GM12873 (cell line): Measurements from ENCODE around the gene SLC25A27.

Experiments
- TF ChIP-seq, protein P1 (sequence below): IDR thresholded peaks from 2 replicates; pipeline ENCODE4 v1.5.1; 2012; ENCODE audit warnings: low read depth, mild to moderate bottlenecking, moderate library complexity, low read length, control low read depth; ENCODE audit not compliant: insufficient read depth; ENCODE audit errors: missing control alignments

Gene SLC25A27

DNA sequence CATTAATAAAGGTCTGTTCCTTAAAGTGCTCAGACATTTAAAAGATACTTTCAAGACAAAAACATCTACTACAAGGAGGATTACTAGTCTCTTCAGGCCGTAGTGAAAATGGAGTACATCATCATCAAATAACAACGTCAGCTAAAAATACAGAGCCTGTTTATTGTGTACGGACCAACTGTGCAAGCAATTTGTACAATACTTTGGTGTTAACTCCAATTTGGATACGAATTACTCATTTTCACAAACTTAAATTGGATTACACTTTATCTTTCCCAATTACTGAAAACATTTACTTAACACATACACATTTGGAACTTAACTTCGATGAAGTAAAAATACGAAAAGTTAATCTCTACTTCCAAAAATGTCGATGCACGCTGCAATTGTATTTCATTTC is 959 bp upstream of the SLC25A27 start:
- TF ChIP-seq, protein P1, sequence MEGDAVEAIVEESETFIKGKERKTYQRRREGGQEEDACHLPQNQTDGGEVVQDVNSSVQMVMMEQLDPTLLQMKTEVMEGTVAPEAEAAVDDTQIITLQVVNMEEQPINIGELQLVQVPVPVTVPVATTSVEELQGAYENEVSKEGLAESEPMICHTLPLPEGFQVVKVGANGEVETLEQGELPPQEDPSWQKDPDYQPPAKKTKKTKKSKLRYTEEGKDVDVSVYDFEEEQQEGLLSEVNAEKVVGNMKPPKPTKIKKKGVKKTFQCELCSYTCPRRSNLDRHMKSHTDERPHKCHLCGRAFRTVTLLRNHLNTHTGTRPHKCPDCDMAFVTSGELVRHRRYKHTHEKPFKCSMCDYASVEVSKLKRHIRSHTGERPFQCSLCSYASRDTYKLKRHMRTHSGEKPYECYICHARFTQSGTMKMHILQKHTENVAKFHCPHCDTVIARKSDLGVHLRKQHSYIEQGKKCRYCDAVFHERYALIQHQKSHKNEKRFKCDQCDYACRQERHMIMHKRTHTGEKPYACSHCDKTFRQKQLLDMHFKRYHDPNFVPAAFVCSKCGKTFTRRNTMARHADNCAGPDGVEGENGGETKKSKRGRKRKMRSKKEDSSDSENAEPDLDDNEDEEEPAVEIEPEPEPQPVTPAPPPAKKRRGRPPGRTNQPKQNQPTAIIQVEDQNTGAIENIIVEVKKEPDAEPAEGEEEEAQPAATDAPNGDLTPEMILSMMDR: no peak

DNA sequence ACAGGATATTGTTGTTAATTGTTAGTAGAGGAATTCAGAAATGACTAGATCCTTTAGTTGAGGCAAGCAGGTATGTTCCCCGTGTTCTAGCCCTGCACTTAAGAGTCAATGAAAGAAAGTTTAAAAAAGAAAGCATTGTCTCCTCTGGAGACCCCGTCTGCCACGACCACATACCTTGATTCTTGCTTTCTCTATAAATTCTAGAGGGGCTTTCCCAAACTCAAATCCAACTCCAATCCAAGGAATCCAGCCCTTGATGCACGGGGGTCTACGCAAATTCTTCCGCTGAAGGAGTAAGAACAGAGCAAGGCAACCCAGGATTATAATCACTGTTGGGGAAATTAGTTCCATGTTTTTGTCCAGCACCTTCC is 558 bp upstream of the SLC25A27 start:
- TF ChIP-seq, protein P1: no peak

DNA sequence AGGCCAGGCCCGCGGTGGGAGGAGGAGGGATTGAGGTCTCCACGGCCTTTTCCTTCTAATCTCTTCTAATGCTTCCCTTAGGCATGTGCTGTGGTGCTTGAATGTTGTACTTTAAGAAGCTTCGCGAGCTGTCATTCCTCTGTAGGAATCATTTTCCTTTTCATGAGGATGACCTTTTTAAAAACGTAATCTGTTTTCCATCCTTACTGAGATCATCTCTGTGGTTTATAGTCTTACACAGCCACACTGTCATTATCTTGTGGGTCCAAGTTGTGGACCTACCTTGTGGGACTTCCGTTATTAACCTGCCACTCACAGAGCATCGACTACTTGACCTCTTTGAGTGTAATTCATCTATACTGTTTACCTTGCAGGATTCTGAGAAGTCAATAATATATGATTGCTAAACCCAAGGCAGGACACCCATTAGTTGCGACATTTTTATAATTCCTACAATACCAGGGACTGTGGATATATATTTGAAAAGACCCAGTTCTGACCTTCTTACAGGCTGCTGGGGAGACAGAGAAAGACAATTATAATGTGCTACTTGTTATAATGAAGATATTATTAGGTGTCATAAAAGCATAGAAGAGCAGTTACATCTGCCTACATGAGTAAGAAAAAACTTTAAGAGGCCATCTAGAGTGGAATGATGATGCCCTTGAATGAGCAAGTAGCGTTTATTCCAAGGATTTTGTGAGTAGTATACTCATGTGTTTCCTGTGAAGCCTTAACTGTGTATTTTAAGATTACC is 842 bp downstream of the SLC25A27 start:
- TF ChIP-seq, protein P1: no peak

DNA sequence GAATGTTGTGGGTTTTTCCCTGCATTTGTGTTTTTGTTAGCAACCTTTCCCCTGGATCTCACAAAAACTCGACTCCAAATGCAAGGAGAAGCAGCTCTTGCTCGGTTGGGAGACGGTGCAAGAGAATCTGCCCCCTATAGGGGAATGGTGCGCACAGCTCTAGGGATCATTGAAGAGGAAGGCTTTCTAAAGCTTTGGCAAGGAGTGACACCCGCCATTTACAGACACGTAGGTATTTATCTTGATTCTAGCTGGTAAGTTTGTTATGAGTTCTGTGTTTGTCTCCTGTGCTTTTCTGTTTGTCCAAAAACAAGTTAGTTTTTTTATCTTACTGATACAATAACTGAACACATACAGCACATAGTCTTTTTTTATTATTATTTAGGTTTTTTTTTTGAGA is 3.0 kb downstream of the SLC25A27 start:
- TF ChIP-seq, protein P1: no peak

DNA sequence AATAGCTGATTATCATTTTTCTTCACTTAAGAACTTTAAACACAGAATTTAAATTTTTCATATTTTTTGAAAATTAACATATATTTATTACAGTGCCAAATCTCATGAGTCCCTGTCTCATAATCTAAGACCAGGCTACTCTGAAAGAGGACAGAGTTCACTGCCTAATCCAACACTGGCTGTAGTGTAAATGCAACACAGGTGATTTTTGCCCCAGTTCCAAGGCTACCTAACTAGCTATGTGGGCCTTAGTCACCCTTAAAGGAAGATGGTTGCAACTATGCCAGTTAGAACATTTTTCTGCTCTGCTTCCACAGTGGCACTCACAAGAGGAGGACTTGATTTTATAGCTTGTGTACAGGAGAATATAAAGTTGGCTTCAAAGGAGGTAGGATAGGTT is 4.9 kb downstream of the SLC25A27 start:
- TF ChIP-seq, protein P1: no peak

DNA sequence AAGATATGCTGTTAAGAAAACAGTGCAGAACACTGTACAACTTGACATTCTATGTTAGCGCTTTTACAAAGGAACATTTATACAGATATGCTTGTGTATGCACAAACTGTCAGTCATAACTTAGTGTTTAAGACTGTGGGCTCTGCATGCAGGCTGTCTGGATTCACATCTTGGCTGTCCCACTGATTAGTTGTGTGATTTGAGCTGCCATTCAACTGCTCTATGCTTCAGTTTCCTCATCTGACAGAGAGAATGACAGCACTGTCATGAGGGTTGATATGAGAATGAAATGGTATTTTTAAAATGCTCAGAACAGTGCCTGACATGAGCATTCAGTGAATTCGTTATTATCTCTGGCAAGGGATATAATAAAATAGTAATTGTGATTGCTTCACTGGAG is 8.7 kb downstream of the SLC25A27 start:
- TF ChIP-seq, protein P1: no peak

DNA sequence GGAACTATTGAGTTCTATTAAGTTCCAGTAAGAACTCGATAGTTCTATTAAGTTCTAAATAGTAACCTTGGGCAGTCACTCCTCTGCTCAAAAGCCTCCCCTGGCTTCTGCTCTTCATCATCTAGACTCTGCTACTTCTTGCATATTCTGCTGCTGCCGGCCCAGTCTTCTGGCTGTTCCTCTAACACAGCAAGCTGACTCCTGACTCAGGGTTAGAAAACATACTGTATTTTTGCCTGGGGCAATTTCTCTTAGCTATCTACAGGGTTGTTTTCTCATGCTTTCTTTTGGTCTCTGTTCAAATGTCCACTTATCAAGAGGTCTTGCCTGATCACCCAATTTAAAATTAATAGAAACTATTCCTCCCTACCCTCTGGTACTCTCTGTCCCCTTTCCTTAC is 14.6 kb downstream of the SLC25A27 start:
- TF ChIP-seq, protein P1: no peak
